GM18867 (cell line): ENCODE results near the gene TSKS.
"Not testable (repeated sequence)": the region's sequence is repeated elsewhere in the genome, so short reads cannot be mapped to it uniquely, and the experiment has no call there.

Experiments used
- ATAC-seq: cut with Tn5 transposase; IDR thresholded peaks from one replicate; pipeline ENCODE4 v1.9.1; 2021; ENCODE audit warnings: mild to moderate bottlenecking, moderate library complexity; ENCODE audit not compliant: unreplicated experiment

The TSKS gene

DNA sequence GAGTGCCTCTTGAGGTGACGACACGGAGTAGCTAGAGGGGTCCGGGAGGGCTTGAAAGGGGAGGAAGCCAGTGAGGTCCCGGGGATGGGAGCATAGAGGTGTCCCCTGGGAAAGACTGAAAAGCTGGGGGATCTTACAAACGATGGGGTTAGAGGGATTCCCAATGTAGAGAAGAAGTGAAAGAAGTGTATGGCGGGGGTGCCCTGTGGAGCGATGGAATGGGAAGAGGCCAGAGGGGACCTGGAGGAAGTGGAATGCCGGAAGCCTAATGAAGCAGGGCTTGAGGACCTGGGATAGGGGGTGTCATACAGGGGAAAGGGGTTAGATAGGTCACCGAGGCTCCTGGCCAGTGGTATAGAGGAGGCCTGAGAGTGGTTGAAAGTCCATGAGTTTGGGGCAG lies 4.3 kb upstream of the TSKS start:
- no peak for ATAC-seq

DNA sequence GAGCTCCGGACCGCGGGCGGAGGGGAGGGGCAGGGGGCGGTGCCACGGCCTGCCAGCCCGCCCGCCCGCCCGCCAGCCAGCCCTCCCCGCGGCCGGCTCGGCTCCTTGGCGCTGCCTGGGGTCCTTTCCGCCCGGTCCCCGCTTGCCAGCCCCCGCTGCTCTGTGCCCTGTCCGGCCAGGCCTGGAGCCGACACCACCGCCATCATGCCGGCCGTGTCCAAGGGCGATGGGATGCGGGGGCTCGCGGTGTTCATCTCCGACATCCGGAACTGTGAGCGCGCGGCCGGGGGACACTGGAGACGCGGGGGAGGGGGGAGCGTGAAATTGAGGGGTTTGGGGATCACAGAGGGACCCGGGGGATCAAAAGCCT lies 3.8 kb upstream of the TSKS start, which contains the start of gene AP2A1:
Gene AP2A1 (plus strand): TSS at position 72 of the 370 bp plus-strand sequence. CDS start 133 bp downstream, at position 205.
- ATAC-seq: no peak

DNA sequence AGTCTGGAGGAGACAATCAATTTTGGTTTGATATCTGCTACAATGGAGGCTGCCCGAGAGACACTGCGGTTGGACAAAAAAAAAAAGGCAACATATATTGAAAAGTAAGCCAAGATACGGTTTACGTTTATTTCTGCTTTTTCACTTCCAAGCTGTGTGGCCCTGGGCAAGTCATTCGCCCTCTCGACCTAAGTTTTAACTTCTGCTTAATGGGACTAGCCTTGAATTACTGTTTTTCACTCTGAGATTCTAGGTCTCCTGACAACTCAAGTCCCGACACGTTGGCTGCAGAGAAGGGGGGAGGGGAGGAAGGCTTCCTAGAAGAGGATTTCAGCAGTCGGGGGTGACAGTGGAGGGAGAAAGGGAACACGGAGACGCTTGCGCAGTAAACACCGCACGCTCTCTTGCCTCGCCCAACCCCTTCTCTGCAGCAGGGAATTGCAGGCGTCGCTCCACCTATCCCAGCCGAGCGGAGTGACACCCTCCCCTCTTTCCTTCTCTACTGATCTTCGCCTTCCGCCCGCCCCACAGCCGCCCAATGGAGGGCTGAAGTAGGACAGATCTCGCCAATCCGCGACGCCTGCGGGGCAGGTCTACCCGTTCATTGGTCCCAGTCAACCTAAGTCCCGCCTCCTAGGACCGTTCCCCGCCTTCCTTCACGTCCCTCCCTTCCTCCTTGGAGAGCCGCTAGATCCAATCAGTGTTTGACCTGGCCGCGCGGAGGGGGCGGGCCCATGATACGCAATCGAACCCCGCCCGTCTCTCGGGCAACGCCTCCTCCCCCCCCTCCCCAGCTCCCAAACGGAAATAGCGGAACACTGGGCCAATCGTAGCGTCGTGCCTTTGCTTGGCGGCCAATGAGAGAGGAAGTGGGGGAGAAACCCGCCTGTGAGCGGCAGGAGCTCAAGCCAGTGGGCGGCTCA lies 3.2 kb upstream of the TSKS start:
- peak; percentile 89 for ATAC-seq

DNA sequence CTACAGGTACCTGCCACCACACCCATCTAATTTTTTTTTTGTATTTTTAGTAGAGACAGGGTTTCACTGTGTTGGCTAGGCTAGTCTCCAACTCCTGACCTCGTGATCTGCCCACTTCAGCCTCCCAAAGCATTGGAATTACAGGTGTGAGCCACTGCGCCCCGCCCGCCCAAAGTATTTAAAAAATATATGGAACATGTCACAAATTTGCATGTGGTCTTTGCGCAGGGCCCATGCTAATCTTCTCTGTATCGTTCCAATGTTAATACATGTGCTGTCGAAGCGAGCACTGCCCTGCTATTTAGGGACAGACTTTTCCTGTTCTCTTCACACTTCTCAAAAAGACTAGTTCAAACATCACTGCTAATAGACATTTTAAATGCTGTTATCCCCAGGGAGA lies 1.2 kb upstream of the TSKS start:
- no peak for ATAC-seq

DNA sequence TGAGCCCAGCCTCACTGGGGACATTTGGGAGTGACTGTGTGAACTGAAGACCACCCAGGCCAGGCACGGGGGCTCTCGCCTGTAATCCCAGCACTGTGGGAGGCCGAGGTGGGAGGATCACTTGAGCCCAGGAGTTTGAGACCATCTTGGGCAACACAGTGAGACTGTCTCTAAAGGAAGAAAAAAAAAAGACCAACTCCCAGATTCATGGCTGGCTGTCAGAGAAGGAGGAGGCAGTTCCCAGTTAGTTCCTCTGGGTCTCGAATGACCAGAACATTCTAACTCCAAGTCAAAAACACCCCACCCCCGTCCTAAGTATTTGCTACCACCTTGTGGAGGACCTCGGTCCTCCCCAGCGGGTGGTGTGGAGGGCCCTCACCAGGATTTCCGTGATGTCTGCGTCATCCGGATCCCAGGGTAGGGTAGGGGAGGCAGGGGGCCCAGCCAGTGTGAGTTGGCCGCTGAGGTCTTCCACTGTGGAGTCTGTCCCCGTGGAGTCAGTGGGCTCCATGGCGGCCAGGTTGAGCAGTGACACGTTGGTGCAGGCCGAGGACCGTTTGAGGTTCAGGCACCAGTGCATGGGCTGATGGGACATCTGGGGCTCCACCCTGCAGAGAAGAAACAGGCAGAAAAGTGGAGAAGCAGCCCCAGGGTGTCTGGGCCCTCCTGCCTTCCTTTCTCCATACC lies 1.3 kb downstream of the TSKS start:
- ATAC-seq: no peak

DNA sequence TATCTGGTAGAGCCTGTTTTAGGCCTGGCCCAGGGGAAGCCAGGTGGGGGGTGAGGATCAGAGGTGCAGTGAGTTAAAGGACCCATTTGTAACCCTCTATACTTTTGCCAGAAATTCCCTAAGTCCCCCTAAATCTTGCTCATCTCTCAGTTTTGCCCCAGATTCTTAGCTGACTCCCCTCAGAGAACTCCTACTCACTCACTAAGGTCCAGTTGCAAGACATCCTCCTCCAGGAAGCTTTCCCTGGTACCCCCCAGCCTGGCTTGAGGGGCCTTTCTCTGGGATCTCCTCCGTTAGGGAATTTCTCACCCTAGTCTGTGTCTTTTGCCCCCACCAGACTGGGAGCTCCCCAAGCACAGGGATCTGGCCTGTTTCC lies 1.9 kb downstream of the TSKS start:
- ATAC-seq: no peak

DNA sequence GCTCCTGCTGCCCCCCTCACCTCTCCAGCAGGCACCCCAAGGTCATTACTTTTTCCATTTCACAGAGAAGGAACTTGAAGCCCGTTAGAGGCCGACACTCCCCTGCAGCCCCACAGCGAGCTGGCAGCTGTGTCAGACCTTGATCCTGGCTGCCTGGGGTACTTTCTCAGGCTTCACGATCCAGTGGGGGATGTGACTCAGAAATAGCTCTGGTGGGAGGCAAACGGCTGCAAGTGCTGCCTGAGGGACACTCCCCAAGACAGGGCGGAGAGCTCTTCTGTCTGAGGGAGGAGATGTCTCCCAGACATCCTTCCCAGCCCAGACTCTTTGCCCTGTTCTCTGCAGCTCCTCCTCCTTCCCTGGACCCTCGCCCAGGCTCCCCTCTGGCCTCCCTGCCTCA lies 4.8 kb downstream of the TSKS start:
- no peak for ATAC-seq

DNA sequence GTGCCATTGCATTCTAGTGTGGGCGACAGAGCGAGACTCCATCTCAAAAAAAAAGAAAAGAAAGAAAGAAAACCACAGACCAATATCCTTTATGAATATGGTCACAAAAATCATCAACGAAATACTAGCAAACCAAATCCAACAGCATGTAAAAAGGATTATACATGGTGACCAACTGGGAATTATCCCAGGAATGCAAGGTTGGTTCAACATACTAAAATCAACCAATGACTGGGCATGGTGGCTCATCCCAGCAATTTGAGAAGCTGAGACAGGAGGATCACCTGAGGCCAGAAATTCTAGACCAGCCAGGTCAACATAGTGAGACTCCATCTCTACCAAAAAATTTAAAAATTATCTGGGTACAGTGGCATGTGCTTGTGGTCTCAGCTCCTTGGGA lies 7.2 kb downstream of the TSKS start:
- no peak for ATAC-seq

DNA sequence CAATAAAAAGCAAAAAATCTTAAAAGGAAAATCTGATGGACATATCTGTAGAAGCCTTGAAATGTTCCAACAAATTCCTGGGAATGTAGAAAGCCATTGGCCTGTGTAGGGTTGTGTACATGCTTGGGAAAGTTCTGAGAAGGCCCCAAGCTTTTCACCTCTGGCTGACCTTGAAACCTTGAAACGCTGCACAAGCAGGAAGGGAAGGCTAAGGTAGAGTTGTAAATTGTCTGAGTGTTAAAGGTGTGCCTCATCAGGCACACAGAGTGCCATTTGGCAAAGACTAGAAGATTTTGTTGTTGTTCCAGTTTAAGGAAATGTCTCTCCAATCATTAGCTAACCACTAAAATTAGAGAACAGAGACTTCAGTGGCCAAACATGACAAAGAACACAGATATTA lies 10.4 kb downstream of the TSKS start:
- no peak for ATAC-seq

DNA sequence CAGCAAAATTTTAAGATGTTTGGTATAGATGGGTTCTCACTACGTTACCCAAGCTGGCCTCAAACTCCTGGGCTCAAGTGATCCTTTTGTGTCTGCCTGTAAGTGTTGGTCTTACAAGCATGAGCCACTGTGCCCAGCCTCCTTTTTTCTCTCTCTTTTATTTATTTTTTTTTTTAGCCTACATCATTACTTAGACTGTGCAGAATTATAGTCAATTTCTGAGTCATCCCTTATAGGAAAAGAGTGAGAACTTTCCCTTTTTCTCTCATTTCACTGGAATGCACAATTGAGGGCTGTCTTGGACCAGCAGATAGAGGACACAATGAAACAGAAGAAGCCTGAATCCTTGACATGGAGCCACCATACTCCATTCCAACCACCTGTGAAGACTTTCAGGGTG lies 13.3 kb downstream of the TSKS start:
- ATAC-seq: no peak

DNA sequence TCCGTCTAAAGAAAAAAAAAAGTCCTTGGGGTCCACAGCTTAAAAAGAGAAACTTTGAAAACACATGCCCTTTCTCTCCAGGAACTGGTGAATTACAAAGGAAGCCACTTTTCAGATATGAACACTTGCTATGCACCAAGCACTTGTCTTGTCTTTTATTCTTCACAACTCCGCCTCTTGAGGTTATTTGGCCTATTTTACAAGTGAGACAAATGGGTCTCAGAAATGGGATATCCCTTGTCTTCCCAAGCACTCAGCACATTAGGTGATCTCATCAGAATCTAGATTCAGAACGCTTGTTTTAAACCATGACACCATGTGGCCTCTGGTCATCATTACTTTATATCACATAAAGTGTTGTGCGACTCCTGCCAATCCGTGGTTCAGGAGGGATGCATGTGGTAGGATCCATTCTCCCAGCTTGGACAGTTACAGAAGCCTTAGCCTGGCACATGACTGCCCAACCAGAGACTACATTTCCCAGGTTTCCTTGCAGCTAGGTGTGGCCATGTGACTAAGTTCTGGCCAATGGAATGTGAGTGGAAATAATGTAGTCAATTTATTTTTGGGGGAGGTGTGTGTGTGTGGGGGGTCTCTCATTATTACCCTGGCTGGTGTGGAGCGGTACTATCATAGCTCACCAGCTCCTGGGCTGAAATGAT lies 13.9 kb downstream of the TSKS start:
- no peak for ATAC-seq

DNA sequence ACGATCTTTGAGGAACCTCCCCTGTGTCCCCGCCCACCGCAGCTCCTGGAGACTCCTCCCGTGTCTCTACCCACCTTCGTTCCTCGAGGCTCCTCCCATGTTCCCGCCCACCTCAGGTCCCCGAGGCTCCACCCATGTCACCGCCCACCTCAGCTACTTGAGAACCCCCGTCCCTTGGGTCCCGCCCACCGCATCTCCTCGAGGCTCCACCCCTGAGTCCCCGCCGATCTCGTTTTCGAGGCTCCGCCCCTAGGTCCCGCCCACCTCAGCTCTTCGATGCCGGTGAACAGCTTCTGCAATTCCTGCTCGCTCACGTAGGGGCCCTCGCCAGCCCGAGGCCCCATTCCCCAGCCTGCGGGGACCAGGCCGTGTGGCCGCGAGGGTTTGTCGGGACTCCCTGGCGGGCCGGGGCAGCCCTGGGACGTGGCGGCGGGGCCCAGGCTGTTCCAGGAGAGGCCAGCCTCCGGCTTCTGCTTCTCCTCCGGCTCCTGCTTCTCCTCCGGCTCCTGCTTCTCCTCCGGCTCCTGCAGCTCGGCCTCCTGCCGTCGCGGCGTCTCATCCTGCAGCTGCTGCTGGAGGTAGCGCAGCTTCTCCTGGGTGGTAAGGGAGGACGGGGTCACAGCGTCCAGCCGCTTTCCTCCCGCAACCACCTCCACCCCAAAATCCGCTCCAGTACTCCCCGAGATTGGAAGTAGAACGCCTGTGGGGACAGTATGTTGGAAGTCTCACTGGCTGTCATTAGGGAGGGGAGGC lies 16.7 kb downstream of the TSKS start:
- no peak for ATAC-seq

DNA sequence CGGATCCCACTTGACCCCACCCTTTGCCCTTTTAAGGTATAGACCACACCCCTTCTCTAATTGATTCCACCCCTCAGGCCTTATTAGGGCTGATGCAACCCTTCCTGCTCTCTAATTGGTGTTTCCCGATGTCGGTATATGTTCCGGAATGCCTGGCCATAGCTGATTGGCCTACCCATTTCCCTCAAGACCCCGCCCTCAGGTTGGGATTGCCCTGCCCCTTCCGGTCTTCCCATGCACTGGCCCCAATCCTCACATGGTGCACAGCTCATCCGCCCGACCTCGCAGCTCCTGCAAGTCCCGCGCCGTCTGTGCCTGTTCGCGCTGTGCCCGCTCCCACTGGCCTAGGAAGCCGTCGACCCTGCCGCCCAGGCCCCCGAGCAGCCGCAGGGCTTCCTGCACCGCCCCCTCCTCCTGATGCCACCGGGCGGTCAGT lies 18.1 kb downstream of the TSKS start:
- no peak for ATAC-seq

DNA sequence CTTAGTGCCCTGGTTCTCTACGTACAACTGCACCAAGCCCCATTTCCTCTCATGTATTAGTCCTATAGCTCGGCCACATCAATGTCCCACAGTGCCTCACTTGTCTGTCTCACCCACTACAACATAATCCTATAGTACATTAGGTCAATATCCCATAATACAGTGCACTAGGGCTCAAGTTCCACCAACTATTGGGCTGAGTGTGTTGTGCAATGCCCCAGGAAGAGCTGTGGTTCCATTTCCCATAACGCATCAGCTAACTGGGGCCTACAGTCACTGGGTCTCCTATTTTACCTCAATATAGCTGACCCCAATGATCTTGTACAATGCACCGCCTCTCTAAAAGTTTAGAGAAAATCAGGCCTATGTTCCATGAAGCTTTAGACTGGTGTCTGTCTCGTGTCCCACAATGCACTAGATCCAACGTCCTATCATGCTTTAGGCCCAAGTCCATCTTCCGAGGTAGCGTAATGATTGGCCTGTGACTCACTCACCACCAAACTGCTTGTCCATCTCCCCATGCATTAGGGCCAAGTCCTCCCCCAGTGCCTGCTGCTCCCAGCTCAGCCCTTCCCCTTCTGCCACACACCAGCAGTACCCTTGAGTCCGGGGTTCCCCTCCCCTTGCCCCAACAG lies 21.8 kb downstream of the TSKS start:
- ATAC-seq: no peak

DNA sequence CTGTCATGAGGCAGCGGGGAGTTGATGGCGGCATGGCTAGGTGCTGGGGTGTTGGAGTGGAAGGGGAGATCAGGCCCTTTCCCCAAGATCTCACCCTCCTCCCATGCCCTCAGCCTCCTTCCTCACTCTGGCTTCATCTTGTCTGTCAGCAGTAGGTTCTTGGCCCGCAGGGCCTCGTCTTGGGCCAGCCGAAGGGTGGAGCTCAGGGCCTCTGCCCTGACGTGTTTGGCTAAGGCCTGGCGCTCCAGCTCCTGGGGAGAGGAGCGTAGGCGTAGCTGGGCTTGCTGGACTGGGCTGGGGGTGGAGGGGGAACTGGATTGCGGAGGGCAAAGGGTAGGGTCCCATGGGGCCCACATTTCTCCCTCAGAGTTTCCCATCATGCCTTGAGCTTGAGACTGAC lies 23.2 kb downstream of the TSKS start:
- ATAC-seq: no peak

DNA sequence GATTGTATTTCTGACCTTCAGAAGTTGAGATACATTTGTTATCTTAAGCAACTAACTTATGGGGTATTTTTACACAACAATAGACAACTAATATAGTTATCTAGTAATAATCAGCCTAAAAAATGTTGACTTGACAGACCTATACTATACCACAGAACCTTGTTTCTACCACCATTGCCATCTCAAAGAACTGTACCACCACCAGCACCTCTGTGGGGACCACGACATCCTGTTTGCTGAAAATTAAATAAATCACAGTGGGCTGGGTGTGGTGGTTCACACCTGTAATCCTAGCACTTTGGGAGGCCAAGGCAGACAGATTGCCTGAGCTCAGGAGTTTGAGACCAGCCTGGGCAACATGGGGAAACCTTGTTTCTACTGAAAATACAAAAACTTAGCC lies 24.0 kb downstream of the TSKS start:
- ATAC-seq: no peak

DNA sequence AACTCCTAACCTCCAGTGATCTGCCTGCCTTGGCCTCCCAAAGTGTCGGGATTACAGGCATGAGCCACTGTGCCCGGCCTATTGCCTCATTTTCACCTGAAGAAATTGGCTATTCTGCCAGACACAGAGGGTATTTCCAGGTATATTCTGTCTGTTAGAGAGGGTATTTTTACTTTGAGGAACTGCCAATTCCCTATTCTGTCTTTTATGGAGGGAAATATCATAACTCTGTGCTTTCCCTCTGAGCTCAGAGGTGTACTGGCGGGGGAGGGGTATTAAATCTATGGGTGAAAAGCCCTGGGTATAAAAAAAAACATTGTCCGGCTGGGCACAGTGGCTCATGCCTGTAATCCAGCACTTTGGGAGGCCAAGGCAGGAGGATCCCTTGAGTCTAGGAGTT lies 24.8 kb downstream of the TSKS start:
- no peak for ATAC-seq

DNA sequence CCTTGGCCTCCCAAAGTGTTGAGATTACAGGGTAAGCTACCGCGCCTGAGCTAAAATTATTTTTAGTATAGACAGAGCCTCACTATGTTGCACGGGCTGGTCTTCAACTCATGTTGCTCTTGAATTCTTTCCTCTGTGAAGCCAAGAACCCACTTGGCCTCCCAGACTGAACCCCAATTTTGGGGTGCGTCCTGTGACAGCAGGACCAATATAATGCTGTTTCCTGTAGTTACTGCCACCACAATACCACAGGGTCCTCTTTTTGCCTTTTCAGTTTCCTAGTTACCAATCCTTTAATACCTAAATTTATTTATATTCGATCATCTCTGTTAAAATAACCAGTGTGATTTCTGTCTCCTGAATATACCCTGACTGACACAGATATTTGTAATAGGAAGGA lies 32.9 kb downstream of the TSKS start:
- ATAC-seq: no peak

DNA sequence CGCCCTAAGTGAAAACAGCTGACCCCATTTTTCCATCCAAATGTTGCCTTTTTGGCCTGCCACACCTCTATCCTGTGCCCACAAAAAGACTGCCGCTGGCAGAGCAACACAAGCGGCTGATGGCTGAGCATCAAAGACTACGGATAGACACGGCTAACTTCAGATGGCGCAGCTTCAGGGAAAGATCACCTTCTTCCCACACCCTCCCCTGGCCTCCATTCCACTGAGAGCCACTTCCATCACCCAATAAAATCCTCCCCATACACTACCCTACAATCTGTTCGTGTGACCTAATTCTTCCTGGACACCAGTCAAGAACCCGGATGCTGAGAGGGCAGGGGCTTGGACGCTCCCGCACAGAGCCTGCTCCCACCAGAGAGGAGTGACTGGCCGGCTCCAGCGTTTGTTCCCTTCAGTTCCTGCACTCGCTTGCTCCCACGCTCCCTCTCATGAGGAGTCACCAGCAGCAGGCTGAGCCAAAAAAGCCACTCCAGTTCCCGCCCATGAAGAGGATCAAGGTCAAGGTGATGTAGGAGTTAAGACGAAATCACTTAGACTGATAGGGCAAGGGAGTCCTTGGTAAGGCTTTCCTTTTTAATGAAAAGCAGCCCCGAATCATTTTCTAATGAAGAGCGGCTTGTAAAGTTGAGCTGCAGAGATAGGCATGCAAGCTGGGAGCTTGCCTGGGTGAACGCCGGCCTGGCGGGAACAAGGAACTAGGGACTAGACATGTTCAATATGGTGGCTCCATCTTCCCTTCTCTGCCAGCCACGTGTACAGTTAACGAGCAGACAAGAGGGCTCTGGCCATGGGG lies 35.7 kb downstream of the TSKS start:
- no peak for ATAC-seq

DNA sequence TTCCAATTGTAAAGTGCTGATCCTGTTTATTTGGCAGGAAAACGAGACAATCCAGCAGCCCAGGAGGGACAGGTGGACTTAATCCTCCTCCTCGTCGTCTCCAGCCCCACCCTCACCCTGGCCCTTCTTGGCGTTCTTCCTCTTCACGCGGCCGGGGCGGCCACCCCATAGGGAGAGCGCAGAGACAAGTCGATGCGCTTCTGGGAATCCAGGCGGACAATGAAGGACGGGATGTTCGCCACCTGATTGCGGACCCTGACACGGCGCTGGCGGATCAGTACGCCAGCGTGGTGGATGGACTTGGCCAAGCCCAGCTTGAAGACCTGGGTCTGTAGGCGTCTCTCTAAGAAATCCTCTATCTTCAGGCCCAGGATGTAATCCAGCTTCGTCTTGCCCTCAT lies 43.7 kb downstream of the TSKS start:
- ATAC-seq: not testable (repeated sequence)
